Vagina (tissue), 2 donors: ENCODE results near the gene AK9.

Experiments
- CTCF ChIP-seq, 3 experiments: fragments of 450-650 bp in 2 of 3; fragments of 200-600 bp in 1 of 3; sonication (generic) in 1 of 3; IDR thresholded peaks; one replicate each; pipeline ENCODE4 v1.5.1; 2017 to 2019; ENCODE audit warnings: antibody characterized with exemption in 3 of 3, mild to moderate bottlenecking in 2 of 3, moderate library complexity in 2 of 3
- POLR2A ChIP-seq, 2 donors: fragments of 450-650 bp; IDR thresholded peaks; one replicate each; pipeline ENCODE4 v1.6.1; 2017; ENCODE audit warnings: antibody characterized with exemption in 2 of 2, mild to moderate bottlenecking in 2 of 2, moderate library complexity in 2 of 2
- POLR2AphosphoS5 ChIP-seq, 2 donors: sonication (generic); formaldehyde crosslinking; IDR thresholded peaks; one replicate each; pipeline ENCODE4 v1.9.0; 2017; ENCODE audit warnings: antibody characterized with exemption in 2 of 2, mild to moderate bottlenecking in 2 of 2, low read depth in 1 of 2; ENCODE audit not compliant: insufficient read depth in 1 of 2

GRCh38 chr6:109655761-109656262 lies 35.2 kb downstream of the AK9 start:
- no peak for TF ChIP-seq POLR2AphosphoS5 (IDR thresholded peaks at IDR 0.05; ENCODE audit: insufficient read depth in 1 of 2, low read depth in 1 of 2)
- TF ChIP-seq CTCF (IDR thresholded peaks at IDR 0.05): no peak
- TF ChIP-seq POLR2A (IDR thresholded peaks at IDR 0.05): no peak
